Trophoblast cell (in vitro differentiated cells and primary cell): ENCODE measurements around the gene WRAP73.
"Not testable (repeated sequence)": the region's sequence is repeated elsewhere in the genome, so short reads cannot be mapped to it uniquely, and the experiment has no call there.

ENCODE experiments used
- DNase-seq, 2 donors: peaks; one replicate each; pipeline ENCODE4 v3.0.0-alpha.2; 2016
- H2AFZ ChIP-seq: 2 replicates; pipeline ENCODE4 v1.6.1; 2013; ENCODE audit warnings: low read length, moderate library complexity, mild to moderate bottlenecking; ENCODE audit not compliant: insufficient read depth, poor library complexity
- H2AK5ac ChIP-seq: 2 replicates; pipeline ENCODE4 v1.6.1; 2013; ENCODE audit warnings: mild to moderate bottlenecking, low read length
- H2BK120ac ChIP-seq: 2 replicates; pipeline ENCODE4 v1.6.1; 2013; ENCODE audit warnings: low read length, mild to moderate bottlenecking, moderate library complexity; ENCODE audit not compliant: insufficient read depth, poor library complexity
- H2BK12ac ChIP-seq: 2 replicates; pipeline ENCODE4 v1.6.1; 2013; ENCODE audit warnings: mild to moderate bottlenecking, low read length, moderate library complexity
- H2BK5ac ChIP-seq: 2 replicates; pipeline ENCODE4 v1.6.1; 2013; ENCODE audit warnings: low read length, low read depth, moderate library complexity, mild to moderate bottlenecking; ENCODE audit not compliant: poor library complexity
- H3K14ac ChIP-seq: 2 replicates; pipeline ENCODE4 v1.6.1; 2013; ENCODE audit warnings: mild to moderate bottlenecking, low read length
- H3K18ac ChIP-seq: 2 replicates; pipeline ENCODE4 v1.6.1; 2013; ENCODE audit warnings: mild to moderate bottlenecking, low read length
- H3K23ac ChIP-seq: 2 replicates; pipeline ENCODE4 v1.6.1; 2013; ENCODE audit warnings: low read length
- H3K27ac ChIP-seq: 2 replicates; pipeline ENCODE4 v1.5.1; 2013; ENCODE audit warnings: low read depth, mild to moderate bottlenecking, inconsistent platforms, low read length, moderate library complexity
- H3K27me3 ChIP-seq: 2 replicates; pipeline ENCODE4 v1.6.1; 2013; ENCODE audit warnings: inconsistent platforms, mild to moderate bottlenecking, low read length, moderate library complexity; ENCODE audit not compliant: insufficient read depth
- H3K36me3 ChIP-seq, 2 experiments: 1 replicate in 1 of 2; 2 replicates in 1 of 2; pipeline ENCODE4 v1.6.1; 2013; ENCODE audit warnings: low read length in 2 of 2, mild to moderate bottlenecking in 2 of 2, moderate library complexity in 1 of 2; ENCODE audit not compliant: insufficient read depth in 2 of 2, control insufficient read depth in 1 of 2
- H3K4ac ChIP-seq: 2 replicates; pipeline ENCODE4 v1.6.1; 2013; ENCODE audit warnings: low read depth, mild to moderate bottlenecking, low read length, moderate library complexity
- H3K4me1 ChIP-seq, 2 experiments: 1 replicate in 1 of 2; 2 replicates in 1 of 2; pipeline ENCODE4 v1.6.1; 2013; ENCODE audit warnings: low read length in 2 of 2, mild to moderate bottlenecking in 2 of 2, moderate library complexity in 1 of 2; ENCODE audit not compliant: insufficient read depth in 2 of 2, control insufficient read depth in 1 of 2
- H3K4me2 ChIP-seq: 2 replicates; pipeline ENCODE4 v1.6.1; 2013; ENCODE audit warnings: inconsistent platforms, mild to moderate bottlenecking, low read length, moderate library complexity
- H3K4me3 ChIP-seq: 2 replicates; pipeline ENCODE4 v1.5.1; 2013; ENCODE audit warnings: mild to moderate bottlenecking, low read depth, low read length, inconsistent platforms
- H3K79me1 ChIP-seq: one replicate; pipeline ENCODE4 v1.6.1; 2013; ENCODE audit warnings: low read length
- H3K79me2 ChIP-seq: 2 replicates; pipeline ENCODE4 v1.6.1; 2013; ENCODE audit warnings: low read length, mild to moderate bottlenecking; ENCODE audit not compliant: control insufficient read depth, insufficient read depth, poor library complexity
- H3K9ac ChIP-seq: 2 replicates; pipeline ENCODE4 v1.6.1; 2013; ENCODE audit warnings: mild to moderate bottlenecking, low read length
- H3K9me3 ChIP-seq: 2 replicates; pipeline ENCODE4 v1.6.1; 2013; ENCODE audit warnings: low read depth, mild to moderate bottlenecking, control low read depth, inconsistent platforms, low read length; ENCODE audit not compliant: insufficient read depth
- H4K12ac ChIP-seq: 2 replicates; pipeline ENCODE4 v1.6.1; 2013; ENCODE audit warnings: low read depth, mild to moderate bottlenecking, low read length, moderate library complexity
- H4K8ac ChIP-seq: 2 replicates; pipeline ENCODE4 v1.6.1; 2013; ENCODE audit warnings: low read depth, mild to moderate bottlenecking, low read length, moderate library complexity
- H4K91ac ChIP-seq: one replicate; pipeline ENCODE4 v1.6.1; 2013; ENCODE audit warnings: low read depth, mild to moderate bottlenecking, low read length, moderate library complexity
- WGBS: extraction: QIAGEN DNeasy Blood & Tissue Kit; methylation state at CpG from one replicate; pipeline ENCODE4 v1.1.7; 2013; ENCODE audit warnings: missing lambda C conversion rate; ENCODE audit not compliant: insufficient read length, insufficient coverage; ENCODE audit errors: extremely low coverage; 5-methylcytosine and 5-hydroxymethylcytosine counted together

Gene WRAP73

GRCh38 chr1:3586986-3587759 lies 62.7 kb downstream of the WRAP73 start:
- Histone ChIP-seq H3K4me3 (no peak overlapping the region), H3K18ac (no peak overlapping the region), H3K23ac (no peak overlapping the region), H2AFZ (no peak overlapping the region), H3K27ac (no peak overlapping the region), H3K9me3 (peaks cover 21% of the 10 kb centered on the region), H2BK12ac (no peak overlapping the region), H4K12ac (no peak overlapping the region), H3K4ac (no peak overlapping the region), H3K79me1 (no peaks in the 10 kb centered on the region), H2BK120ac (no peak overlapping the region), H3K36me3 (no peaks in the 10 kb centered on the region), H3K27me3 (no peaks in the 10 kb centered on the region), H3K4me2 (no peak overlapping the region), H4K8ac (no peak overlapping the region), H3K9ac (no peak overlapping the region), H3K79me2 (no peaks in the 10 kb centered on the region), H4K91ac (no peak overlapping the region), H2AK5ac (no peak overlapping the region), H3K14ac (no peak overlapping the region), H3K4me1 (no peaks in the 10 kb centered on the region), H2BK5ac (no peak overlapping the region)
- WGBS = no CpG with 5 or more reads among the region's 24 CpGs
- no peak for DNase-seq

- Histone ChIP-seq H3K23ac (no peak overlapping the region), H4K91ac (no peak overlapping the region), H2AFZ (no peak overlapping the region), H3K9ac (no peak overlapping the region), H3K79me1 (no peaks in the 10 kb centered on the region), H3K36me3 (no peaks in the 10 kb centered on the region), H2BK5ac (no peak overlapping the region), H2BK120ac (no peak overlapping the region), H4K12ac (no peak overlapping the region), H3K9me3 (peaks cover 21% of the 10 kb centered on the region), H3K4ac (no peak overlapping the region), H3K14ac (no peak overlapping the region), H2BK12ac (no peak overlapping the region), H3K4me3 (peak overlapping the region; percentile 25), H3K79me2 (no peaks in the 10 kb centered on the region), H3K4me2 (no peak overlapping the region), H4K8ac (no peak overlapping the region), H3K4me1 (no peaks in the 10 kb centered on the region), H2AK5ac (no peak overlapping the region), H3K27me3 (no peaks in the 10 kb centered on the region), H3K27ac (no peak overlapping the region), H3K18ac (no peak overlapping the region)
- no peak for DNase-seq
- WGBS = no CpG with 5 or more reads among the region's 19 CpGs
Observed at GRCh38 chr1:3585940-3586568, 63.8 kb downstream of the WRAP73 start.

- H2AFZ ChIP-seq, H3K36me3 ChIP-seq, H2BK12ac ChIP-seq, H3K79me1 ChIP-seq, H4K12ac ChIP-seq, H3K23ac ChIP-seq, H2BK120ac ChIP-seq, H4K8ac ChIP-seq, H2AK5ac ChIP-seq, H3K9ac ChIP-seq, H3K4ac ChIP-seq, H3K4me2 ChIP-seq, H3K18ac ChIP-seq, H3K4me1 ChIP-seq, DNase-seq, H3K79me2 ChIP-seq, H3K14ac ChIP-seq, H3K27ac ChIP-seq, H2BK5ac ChIP-seq, H4K91ac ChIP-seq, H3K27me3 ChIP-seq: not testable (repeated sequence)
- WGBS = no CpG with 5 or more reads among the region's 6 CpGs
- Histone ChIP-seq H3K4me3 (peak overlapping the region; percentile 25), H3K9me3 (peaks cover 21% of the 10 kb centered on the region)
Observed at GRCh38 chr1:3585353-3585868, 64.5 kb downstream of the WRAP73 start.

- H3K4ac ChIP-seq = no peak overlapping the region
- DNase-seq = no peak
- no peak overlapping the region for H3K14ac ChIP-seq
- WGBS = no CpG with 5 or more reads among the region's 7 CpGs
- H3K36me3 ChIP-seq = no peaks in the 10 kb centered on the region
- H3K4me3 ChIP-seq = no peak overlapping the region
- H3K27me3 ChIP-seq = no peaks in the 10 kb centered on the region
- H3K9ac ChIP-seq = no peak overlapping the region
- no peaks in the 10 kb centered on the region for H3K79me2 ChIP-seq
- no peak overlapping the region for H4K8ac ChIP-seq
- no peak overlapping the region for H3K23ac ChIP-seq
- H3K9me3 ChIP-seq = peaks cover 21% of the 10 kb centered on the region
- no peak overlapping the region for H2AFZ ChIP-seq
- H3K4me1 ChIP-seq = no peaks in the 10 kb centered on the region
- H2AK5ac ChIP-seq = no peak overlapping the region
- no peak overlapping the region for H3K4me2 ChIP-seq
- H3K79me1 ChIP-seq = no peaks in the 10 kb centered on the region
- no peak overlapping the region for H3K18ac ChIP-seq
- no peak overlapping the region for H2BK12ac ChIP-seq
- no peak overlapping the region for H4K91ac ChIP-seq
- no peak overlapping the region for H4K12ac ChIP-seq
- H2BK120ac ChIP-seq = no peak overlapping the region
- no peak overlapping the region for H3K27ac ChIP-seq
- no peak overlapping the region for H2BK5ac ChIP-seq
Observed at GRCh38 chr1:3584915-3585314, 65.0 kb downstream of the WRAP73 start.
